Glomerular endothelial cell (primary cell): ENCODE measurements around the gene CMKLR1. TPM values are rescaled to one million over a fixed set of nuclear protein-coding genes. Genes with fewer than 3 reads are reported as not detected.

Experiments
- DNase-seq: peaks from one replicate; pipeline ENCODE4 v3.0.0-alpha.2; 2011; ENCODE audit warnings: low read depth, low spot score; ENCODE audit errors: extremely low read depth
- total RNA-seq: library from RNA; depleted of rRNA; stranded (reverse); fragments of >200 nt; gene quantifications from 2 replicates; pipeline ENCODE4 v1.2.3, GENCODE V29; 2015

The CMKLR1 gene
- total RNA-seq, 1 donor from 2014 or later: 0.06 TPM

- no peak for DNase-seq
Measured at GRCh38 chr12:108363165-108363564, 24.1 kb upstream of the CMKLR1 start.

- DNase-seq: no peak
Measured at GRCh38 chr12:108361606-108362005, 22.5 kb upstream of the CMKLR1 start.

GRCh38 chr12:108360487-108360886 lies 21.4 kb upstream of the CMKLR1 start:
- DNase-seq: no peak

GRCh38 chr12:108360057-108360456 lies 20.9 kb upstream of the CMKLR1 start:
- no peak for DNase-seq

GRCh38 chr12:108358580-108358965 lies 19.5 kb upstream of the CMKLR1 start:
- DNase-seq: no peak

- DNase-seq: no peak
Measured at GRCh38 chr12:108357834-108358579, 18.9 kb upstream of the CMKLR1 start.

- no peak for DNase-seq
Measured at GRCh38 chr12:108356835-108357806, 18.0 kb upstream of the CMKLR1 start.

- DNase-seq: no peak
Measured at GRCh38 chr12:108355069-108355468, 16.0 kb upstream of the CMKLR1 start.

GRCh38 chr12:108352591-108352990 lies 13.5 kb upstream of the CMKLR1 start:
- no peak for DNase-seq

GRCh38 chr12:108350511-108350910 lies 11.4 kb upstream of the CMKLR1 start:
- no peak for DNase-seq

- no peak for DNase-seq
Measured at GRCh38 chr12:108349278-108349688, 10.2 kb upstream of the CMKLR1 start.

- no peak for DNase-seq
Measured at GRCh38 chr12:108348842-108349241, 9.7 kb upstream of the CMKLR1 start.

- no peak for DNase-seq
Measured at GRCh38 chr12:108346727-108347710, 7.9 kb upstream of the CMKLR1 start.

- no peak for DNase-seq
Measured at GRCh38 chr12:108345716-108346633, 6.9 kb upstream of the CMKLR1 start.

GRCh38 chr12:108342985-108343384 lies 3.9 kb upstream of the CMKLR1 start:
- no peak for DNase-seq

GRCh38 chr12:108341854-108342847 lies 3.0 kb upstream of the CMKLR1 start:
- no peak for DNase-seq

- DNase-seq: no peak
Measured at GRCh38 chr12:108341356-108341755, 2.2 kb upstream of the CMKLR1 start.

GRCh38 chr12:108340037-108340436 lies 926 bp upstream of the CMKLR1 start:
- DNase-seq: no peak
